Kidney glomerular epithelial cell (primary cell): ENCODE data around the gene LENG9.

Experiments used
- DNase-seq: peaks from one replicate; lab custom pipeline; 2025; lab: John Stamatoyannopoulos, UW

LENG9 gene

DNA sequence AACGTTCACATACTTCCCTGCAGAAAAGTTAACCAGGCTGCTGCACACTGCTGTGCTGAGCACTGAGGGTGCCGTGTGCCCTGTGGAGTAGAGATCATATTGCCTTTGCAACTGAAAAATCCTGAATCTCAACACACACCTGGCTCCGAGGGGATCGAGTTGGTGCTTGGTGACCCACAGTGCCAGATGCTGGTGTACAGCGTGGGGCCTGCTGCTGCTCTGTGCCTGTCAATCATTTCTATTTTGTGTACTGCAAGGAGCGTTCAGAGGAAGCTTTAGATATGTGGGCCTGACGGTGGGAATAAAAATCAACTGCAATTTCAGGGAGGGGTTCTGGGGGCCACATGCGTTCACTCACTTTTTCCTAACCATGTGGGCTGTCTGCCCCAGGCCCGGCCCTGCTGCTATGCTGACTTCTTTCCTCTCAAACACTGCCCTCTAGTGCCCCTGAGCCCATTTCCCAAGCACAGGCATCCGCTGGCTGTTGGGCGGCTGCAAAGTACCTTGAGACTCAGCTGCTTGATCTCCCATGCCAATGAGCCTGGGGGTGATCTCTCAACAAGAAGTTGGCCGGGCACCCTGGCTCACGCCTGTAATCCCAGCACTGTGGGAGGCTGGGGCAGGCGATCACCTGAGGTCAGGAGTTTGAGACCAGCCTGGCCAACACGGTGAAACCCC, 24.3 kb downstream of the LENG9 start:
- no peak for DNase-seq

DNA sequence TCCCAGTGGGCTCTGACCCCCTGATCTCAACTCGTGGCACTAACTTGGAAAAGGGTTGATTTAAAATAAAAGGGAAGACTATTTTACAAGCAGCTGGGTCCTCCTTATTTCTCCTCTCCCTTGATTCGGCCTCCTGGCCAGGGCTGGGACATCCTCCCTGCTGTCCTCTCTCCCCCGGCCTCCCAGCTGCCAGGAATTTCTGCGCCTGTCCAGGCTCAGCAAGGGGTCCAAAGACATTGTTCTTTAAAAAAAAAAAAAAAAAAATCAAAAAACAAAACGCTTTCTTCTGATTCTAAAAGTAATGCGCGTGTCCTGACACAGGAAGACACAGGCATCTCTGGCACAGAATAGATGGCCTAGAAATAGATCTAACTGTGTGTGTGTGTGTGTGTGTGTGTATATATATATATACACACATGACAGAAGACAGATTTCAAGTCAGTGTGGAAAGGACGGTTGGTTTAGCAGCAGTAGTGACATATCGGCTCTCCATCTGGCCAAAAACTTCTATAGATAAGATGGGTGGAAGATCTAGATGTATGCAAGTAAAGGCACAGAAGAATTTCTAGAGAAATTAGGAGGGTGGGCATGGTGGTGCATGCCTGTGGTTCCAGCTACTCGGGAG, 26.8 kb downstream of the LENG9 start:
- no peak for DNase-seq

DNA sequence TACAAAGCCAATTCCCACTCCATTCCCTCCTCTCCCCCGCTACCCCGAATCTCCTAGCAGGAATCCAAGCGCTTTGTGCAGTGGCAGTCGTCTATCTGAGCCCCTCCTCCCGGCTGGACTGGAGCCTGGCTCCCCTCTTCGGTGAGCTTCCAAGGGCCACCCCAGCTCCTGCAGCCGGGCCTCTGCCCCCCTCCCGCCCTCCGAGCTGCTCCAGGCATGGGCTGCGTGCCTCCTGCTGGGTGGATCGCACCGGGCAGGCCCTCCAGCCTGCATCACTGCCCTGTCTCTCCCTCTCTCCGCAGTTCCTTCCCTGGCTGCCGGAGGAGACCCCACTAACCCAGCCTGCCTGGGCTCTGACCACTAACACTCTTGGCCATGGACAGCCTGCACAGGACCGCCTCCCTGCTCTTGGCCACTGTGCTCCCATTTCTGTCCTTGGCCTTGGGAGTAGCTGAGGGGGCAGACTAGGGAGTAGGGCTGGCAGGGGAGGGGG, 27.5 kb downstream of the LENG9 start:
- no peak for DNase-seq

DNA sequence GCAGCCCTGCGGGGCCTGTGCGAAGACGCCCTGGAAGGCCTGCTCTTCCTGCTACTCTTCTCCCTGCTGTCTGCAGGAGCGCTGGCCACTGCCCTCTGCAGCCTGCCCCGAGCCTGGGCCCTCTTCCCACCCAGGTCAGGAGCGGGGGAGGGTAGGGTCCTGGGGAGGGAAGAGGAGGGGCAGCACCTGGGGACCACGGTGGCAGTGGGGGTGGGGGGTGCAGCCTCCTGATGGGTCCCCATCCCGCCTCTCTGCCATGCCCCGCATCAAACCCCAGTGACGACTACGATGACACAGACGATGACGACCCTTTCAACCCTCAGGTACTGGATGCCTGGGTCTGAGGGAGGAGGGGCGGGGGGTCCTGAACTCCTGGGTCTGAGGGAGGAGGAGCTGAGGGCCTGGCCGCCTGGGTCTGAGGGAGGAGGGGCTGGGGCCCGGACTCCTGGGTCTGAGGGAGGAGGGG, 28.0 kb downstream of the LENG9 start:
- DNase-seq, result no peak

DNA sequence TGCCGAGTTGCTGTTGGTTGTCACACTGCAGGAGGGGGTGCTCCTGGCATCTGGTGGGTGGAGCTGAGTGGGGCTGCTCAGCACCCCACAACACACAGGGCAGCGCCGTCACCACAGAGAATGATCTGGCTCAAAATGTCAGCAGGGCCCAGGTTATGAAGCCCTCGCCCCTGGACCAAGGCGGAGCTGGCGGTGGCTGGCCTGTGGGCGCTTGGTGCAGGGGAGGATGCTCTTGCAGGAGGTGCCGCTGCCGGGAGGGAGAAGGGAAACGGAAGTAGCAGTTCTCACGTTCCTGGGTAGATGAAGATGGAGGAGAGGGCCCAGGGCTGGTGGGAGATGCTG, 28.7 kb downstream of the LENG9 start:
- no peak for DNase-seq

DNA sequence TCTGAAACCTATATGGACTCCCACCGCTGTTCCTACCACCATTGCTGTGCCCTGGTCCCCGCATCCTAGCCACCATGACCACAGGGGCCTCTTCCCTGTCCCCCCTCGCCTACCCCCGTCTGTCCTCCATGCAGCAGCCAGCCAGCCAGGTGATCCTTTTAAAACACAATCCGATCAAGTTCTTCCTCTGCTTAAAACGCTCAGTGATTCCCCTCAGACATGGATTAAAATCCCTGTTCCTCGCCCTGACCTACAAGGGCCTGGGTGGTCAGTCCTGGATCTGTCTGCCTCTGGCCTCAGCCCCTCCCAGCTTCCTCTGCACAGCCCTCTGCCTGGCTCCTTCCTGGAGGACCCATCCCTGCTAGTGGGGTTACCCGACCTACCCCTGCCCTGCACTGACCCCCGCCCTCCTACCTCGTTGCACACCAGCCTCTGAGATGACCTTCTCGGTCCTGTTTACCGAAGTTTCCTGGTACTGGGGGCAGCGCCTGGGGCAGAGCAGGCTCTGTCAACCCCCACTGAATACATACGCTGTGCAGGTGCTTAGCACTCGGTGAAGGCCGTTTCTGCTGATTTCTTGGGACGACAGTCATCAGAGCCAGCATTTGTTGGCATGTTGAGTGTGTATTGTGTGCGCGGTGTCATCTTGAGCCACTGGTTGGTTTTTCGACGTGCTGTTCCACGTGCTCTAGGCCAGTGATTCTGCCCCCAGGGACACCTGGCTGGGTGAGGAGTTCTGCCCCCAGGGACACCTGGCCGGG, 29.3 kb downstream of the LENG9 start:
- DNase-seq, result no peak

DNA sequence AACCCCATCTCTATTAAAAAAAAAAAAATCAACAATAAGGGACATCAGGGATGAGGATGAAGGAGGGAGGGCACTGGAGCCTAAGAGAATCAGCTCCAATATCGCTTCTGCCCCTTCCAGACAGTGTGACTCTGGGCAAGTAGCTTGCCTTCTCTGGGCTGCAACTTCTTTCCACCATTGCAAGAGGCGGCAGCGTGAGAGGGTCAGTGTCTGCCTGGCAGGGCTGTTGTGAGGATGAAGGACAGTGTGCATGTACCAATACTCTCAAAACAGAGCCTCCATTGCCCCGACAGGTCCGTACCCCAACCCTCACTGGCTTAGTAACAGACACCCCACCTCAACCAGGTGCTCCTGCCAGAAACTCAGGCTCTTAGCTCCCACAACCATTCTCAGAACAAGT, 29.9 kb downstream of the LENG9 start:
- DNase-seq, result no peak

DNA sequence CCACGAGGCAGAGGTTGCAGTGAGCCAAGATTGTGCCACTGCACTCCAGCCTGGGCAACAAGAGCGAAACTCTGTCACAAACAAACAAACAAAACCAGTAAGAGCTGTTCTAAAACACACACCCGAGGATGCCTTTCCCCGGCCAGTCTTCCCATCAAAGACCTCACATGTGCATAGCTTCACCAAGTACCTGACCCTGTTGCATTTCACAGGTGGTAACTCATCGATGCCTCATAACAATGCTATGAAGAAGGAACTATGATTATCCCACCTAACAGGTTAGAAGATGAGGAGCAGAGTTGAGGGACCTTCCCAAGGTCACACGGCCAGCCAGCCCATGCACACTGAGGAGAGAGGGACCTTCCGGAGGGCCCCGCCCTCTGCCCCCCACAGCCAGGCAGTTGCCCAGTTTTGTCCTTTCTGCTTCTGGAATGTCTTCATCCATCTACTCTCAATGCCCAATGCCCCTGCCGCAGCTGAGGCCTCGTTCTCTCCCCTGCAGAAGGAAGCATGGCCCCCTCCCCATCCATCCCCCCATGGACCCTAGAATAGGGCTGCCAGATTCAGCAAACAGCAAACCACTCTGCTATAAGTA, 31.3 kb downstream of the LENG9 start:
- DNase-seq, result no peak

DNA sequence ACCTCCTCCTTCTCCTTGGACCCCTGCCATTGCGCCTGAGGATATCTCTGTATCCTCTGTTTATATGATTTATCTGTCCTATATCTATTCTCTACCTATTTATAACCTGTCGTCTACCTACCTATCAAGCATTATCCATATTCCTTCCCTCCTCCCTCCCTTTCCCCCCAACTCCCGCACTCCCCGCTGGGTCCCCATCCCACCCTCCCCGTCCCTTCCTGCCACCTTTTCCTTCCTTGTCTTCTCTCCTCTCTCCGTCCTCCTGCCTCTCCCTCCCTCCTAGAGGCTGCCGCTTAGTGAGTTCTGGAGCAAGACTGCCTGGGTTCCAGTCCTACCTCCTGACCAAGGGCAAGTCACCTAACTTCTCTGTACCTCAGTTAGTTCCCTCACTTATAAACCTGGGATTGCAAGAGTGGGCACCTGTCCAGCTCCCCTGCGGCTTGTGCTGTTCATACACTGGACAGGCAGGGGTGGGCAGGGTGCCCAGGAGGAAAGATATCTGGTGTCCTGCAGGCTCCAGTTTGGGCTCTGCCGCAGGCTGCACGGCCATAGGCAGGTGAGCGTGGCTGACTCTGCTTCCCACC, 32.2 kb downstream of the LENG9 start:
- DNase-seq, result no peak

DNA sequence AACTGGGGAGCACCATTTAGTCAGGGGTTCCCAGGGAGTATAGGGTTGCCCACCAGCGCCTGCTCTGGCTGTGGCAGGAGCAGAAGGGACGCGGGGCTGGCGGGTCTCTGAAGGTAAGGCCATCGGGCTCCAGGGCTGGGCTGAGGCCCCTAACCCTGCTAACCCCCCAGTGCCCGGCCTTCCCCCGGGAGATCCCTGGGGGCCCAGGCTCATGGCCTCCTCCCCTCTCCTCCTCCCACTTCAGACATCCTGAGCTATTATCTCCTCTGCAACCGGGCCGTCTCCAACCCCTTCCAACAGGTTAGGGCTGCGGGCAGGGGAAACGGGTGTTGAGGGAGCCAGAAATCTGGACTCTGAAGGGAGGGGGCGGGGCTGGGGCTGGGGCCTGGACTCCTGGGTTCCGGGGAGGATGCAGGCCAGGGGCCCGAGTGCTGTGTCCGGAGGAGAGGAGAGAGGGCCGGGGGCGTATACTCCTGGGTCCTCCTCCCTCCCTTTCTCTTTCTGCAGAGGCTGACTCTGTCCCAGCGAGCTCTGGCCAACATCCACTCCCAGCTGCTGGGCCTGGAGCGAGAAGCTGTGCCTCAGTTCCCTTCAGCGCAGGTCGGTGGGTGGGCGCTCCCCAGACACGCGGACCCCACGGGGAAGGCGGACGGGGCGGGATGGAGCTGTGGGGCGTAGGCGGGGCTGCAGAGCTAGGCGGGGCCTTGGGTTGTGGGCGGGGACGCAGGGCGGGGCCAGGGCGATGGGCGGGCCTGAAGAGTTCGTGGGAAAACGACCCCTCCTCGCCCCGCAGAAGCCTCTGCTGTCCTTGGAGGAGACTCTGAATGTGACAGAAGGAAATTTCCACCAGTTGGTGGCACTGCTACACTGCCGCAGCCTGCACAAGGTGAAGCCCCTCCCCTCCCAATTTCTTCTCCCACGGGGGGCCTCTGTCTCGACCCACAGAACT, 33.0 kb downstream of the LENG9 start:
- no peak for DNase-seq

DNA sequence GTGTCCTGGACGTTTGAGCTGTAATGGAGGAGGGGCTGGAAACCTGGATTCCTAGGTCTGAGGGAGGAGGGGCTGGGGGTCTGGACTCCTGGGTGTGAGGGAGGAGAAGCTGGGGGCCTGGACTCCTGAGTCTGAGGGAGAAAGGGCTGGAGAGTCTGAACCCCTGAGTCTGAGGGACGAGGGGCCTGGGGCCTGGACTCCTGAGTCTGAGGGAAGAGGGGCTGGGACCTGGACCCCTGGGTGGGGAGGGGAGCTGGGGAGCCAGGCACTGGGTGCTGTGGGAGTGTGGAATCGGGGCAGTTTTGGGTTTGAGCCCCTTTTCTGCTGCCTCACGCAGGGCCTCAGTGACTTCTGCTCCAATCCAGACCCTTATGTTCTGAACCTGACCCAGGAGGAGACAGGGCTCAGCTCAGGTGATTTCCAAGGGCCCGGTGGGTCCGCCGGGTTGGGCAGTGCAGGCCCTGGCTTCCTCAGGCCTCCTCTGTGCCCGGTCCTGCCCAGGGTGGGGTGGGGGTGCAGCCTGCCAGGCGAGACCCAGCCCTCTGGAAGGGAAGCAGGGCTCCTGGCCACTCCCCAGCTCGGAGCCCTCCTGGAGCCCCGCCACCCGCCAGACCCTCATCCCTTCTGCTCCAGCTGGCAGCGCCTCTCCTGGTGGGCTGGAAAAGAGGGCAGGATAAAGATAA, 33.9 kb downstream of the LENG9 start:
- no peak for DNase-seq

DNA sequence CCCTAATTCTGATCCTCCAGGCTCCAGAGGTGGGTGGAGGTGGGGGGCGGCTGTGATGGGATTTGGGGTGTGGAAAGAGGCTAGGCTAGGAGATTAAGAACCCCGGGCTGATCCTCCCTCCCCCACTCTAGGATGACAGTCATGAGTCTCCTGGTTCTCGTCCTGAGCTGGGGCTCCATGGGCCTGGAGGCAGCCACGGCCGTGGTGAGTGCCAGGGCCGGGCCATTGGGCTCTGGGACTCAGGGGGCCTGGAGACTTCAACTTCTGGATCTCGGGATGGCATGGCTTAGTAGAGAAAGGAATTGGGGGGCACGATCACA, 34.4 kb downstream of the LENG9 start:
- DNase-seq, result no peak

DNA sequence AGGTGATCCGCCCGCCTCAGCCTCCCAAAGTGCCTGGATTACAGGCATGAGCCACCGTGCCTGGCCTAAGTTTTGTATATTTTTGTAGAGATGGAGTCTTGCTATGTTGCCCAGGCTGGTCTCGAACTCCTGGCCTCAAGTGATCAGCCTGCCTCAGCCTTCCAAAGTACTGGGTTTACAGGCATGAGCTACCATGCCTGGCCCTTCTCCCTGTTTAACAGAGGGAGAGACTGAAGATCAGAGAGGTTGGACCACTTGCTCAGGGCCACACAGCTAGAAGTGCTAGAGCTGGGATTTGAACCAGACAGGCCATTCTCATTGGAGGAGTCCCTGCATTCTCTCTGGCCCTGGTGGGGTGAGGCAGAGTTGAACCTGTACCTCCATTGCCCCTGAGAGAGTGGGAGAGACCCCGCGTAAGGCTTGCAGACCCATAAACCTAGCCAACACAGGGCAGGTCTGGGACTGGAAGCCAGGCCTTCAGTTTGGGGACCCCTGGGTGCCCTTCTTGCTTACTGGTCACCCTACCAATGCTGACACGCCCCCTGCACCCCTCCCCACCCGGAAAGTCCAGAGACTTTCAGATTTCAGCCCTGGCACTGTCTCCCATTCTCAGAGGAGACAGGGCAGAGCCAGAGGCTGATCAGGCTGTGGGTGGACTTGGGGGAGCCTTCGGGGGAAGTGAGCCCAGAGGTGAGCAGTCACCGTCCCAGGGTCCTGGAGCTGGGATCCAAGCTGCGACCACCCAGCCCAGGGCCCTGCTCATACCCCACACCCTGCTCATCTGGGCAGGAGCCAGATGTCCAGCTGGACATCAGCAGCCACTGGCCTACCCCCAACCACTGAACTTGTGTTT, 35.0 kb downstream of the LENG9 start:
- DNase-seq, result no peak

DNA sequence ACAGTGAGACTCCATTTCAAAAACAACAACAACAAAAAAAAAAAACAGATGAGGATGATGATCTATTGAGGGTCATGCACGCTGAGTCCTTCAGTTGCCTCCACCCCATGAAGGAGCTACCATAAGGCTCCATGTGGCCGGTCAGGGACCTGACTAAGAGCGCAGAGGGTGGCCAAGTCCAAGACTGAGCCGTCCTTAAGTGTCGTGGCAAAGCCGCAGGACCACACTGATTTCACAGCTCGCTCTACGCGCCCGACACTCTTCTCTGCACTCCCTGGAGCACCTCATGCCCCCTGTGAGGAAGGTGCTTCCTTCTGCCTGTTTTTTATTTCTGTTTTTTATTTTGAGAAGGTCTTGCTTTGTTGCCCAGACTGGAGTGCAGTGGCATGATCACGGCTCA, 36.0 kb downstream of the LENG9 start:
- DNase-seq, result no peak

DNA sequence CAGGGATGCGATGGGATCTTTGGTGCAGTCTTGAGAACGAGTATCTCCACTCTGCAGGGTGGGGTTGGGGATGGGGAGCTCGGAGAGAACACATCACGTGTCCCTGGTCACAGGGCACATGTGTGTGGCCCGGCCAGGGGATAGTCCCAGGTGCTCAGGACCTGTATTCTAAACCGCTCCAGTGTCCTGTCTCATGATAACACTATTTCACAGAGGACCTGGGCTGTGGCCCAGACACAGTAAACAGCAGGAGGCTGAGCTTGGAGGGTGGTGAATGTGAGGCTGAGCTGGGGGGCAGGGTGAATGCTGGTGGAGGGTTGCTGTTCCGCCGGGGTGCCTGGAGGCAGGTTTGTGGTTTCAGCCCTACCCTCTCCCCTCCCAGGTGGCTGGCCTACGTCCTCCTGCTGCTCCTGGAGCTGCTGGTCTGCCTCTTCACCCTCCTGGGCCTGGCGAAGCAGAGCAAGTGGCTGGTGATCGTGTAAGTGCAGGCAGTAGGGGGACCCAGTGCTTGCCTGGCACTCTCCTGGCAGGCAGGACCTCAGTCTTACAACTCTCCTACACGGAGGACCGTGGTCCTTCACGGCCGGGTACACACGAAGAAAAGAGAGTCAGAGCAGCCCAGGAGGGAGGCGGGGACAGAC, 37.2 kb downstream of the LENG9 start:
- no peak for DNase-seq

DNA sequence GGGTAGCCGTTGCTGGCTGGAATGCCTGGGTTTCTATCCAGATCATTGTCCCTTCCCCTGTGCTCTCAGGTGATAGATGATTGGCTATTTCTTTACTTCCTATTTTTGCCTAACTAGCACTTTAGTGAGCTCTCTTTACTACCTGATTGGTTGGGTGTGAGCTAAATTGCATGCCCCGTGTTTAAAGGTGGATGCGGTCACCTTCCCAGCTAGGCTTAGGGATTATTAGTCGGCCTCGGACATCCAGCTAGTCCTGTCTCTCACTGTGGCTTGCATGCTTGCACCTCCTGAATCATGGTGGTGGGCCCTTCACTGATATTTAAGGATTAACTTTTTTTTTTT, 38.2 kb downstream of the LENG9 start:
- no peak for DNase-seq

DNA sequence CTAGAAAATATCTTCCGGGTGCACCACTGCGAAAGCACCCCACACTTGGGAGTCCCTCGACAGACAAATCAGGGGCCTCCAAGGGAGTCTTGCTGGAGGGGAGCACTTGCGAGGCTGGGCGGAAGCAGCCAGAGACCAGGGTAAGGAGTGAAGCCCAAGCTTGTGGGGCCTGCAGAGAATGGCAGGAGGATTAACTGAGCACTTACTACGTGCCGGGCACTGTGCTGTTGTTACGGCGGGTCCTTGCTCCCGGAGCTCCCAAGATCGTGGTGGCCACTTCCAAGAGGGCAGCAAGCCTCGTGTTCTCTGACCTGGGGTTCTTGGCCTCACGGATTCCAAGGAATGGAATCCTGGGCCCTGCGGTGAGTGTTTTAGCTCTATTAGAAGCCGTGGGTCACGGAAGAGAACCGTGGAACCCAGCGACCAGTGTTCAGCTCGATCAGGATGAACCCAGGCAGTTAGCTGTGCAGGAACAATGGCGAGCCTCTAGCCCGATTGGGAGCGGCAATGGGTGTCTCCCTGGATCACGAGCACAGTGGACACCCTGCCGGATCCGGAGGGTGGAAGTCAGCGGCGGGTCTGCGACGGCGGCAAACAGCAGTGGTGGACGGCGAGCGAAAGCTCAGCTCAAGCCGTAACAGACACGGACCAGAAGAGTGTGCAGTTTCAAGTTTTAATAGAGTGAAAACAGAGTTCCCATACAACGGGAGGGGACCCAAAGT, 38.8 kb downstream of the LENG9 start:
- DNase-seq, result no peak

DNA sequence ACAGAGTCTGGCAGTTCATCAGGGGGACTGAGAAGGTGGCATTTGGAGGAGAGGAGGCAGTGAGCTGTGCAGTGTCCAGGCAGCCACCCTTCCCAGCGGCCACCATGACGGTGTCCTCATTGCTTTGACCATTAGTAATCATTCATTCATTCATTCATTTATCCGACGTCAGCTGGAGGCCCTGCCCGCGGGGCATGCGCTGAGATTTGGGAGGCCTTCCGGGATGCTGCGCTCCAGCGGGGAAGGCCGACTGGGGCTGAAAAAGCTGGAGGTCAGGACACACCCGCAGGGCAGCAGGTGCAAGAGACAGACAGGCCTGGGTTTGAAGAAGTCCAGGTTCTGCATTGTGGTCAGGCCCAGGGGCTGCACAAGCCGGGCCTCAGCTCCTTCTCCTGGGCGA, 39.4 kb downstream of the LENG9 start:
- no peak for DNase-seq

DNA sequence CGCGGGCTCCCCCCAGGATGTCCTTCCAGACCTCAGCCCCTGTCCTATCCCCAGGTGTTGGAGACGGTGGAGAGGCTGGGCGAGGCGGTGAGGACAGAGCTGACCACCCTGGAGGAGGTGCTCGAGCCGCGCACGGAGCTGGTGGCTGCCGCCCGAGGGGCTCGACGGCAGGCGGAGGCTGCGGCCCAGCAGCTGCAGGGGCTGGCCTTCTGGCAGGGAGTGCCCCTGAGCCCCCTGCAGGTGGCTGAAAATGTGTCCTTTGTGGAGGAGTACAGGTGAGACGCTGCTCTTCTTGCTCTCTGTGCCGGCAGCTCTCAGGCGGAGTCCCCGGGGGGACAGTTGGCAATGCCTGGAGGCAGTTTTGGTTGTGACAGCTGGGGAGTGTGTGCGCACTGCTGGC, 41.4 kb downstream of the LENG9 start:
- no peak for DNase-seq
